HEK293 (cell line): Measurements from ENCODE around the gene DOCK3.

Source experiments
- EGR2 ChIP-seq: fragments of 450-650 bp; formaldehyde crosslinking; IDR thresholded peaks from 2 replicates; pipeline ENCODE4 v1.5.1; 2016; ENCODE audit warnings: low read depth, missing biosample characterization, missing genetic modification characterization
- KLF7 ChIP-seq: fragments of 450-650 bp; formaldehyde crosslinking; IDR thresholded peaks from 2 replicates; pipeline ENCODE4 v1.5.1; 2016; ENCODE audit warnings: missing biosample characterization, missing genetic modification characterization, borderline replicate concordance
- MEIS1 ChIP-seq: sonication (generic); formaldehyde crosslinking; IDR thresholded peaks from 2 replicates; pipeline ENCODE4 v1.8.1; 2022; ENCODE audit warnings: missing genetic modification reagents, mild to moderate bottlenecking, borderline replicate concordance
- OVOL3 ChIP-seq: fragments of 450-650 bp; formaldehyde crosslinking; IDR thresholded peaks from 2 replicates; pipeline ENCODE4 v1.5.1; 2016; ENCODE audit warnings: missing biosample characterization, missing genetic modification characterization
- PATZ1 ChIP-seq: fragments of 450-650 bp; formaldehyde crosslinking; IDR thresholded peaks from 2 replicates; pipeline ENCODE4 v1.5.1; 2016; ENCODE audit warnings: missing biosample characterization, missing genetic modification characterization
- REST ChIP-seq: fragments of 450-650 bp; formaldehyde crosslinking; IDR thresholded peaks from 2 replicates; pipeline ENCODE4 v1.5.1; 2016; ENCODE audit warnings: missing biosample characterization, missing genetic modification characterization
- SP2 ChIP-seq: fragments of 450-650 bp; formaldehyde crosslinking; IDR thresholded peaks from 2 replicates; pipeline ENCODE4 v1.5.1; 2016; ENCODE audit warnings: missing biosample characterization, missing genetic modification characterization
- TRIM28 ChIP-seq: IDR thresholded peaks from 2 replicates; pipeline ENCODE4 v1.6.1; 2011; ENCODE audit warnings: low read length, control low read depth, borderline replicate concordance
- YY1 ChIP-seq: fragments of 450-650 bp; formaldehyde crosslinking; IDR thresholded peaks from 2 replicates; pipeline ENCODE4 v1.5.1; 2018; ENCODE audit warnings: missing biosample characterization, missing genetic modification characterization
- ZFP37 ChIP-seq: fragments of 450-650 bp; formaldehyde crosslinking; IDR thresholded peaks from 2 replicates; pipeline ENCODE4 v1.5.1; 2016; ENCODE audit warnings: missing biosample characterization, missing genetic modification characterization
- ZNF112 ChIP-seq: fragments of 450-650 bp; formaldehyde crosslinking; IDR thresholded peaks from 2 replicates; pipeline ENCODE4 v1.5.0; 2017; ENCODE audit warnings: missing biosample characterization, missing genetic modification characterization
- ZNF175 ChIP-seq: fragments of 450-650 bp; formaldehyde crosslinking; IDR thresholded peaks from 2 replicates; pipeline ENCODE4 v1.5.1; 2016; ENCODE audit warnings: missing biosample characterization, missing genetic modification characterization
- ZNF19 ChIP-seq: fragments of 450-650 bp; formaldehyde crosslinking; IDR thresholded peaks from 2 replicates; pipeline ENCODE4; 2016; ENCODE audit warnings: missing biosample characterization, missing genetic modification characterization, low read depth
- ZNF280D ChIP-seq: fragments of 450-650 bp; formaldehyde crosslinking; IDR thresholded peaks from 2 replicates; pipeline ENCODE4 v1.5.1; 2016; ENCODE audit warnings: missing biosample characterization, missing genetic modification characterization
- ZNF335 ChIP-seq: fragments of 450-650 bp; formaldehyde crosslinking; conservative IDR thresholded peaks from 2 replicates; pipeline ENCODE4 v1.5.1; 2016; ENCODE audit warnings: missing biosample characterization, missing genetic modification characterization
- ZNF341 ChIP-seq: fragments of 450-650 bp; formaldehyde crosslinking; IDR thresholded peaks from 2 replicates; pipeline ENCODE4; 2016; ENCODE audit warnings: low read depth, missing biosample characterization, missing genetic modification characterization
- ZNF423 ChIP-seq: fragments of 450-650 bp; formaldehyde crosslinking; IDR thresholded peaks from 2 replicates; pipeline ENCODE4 v1.5.1; 2016; ENCODE audit warnings: missing biosample characterization, missing genetic modification characterization
- ZNF501 ChIP-seq: fragments of 450-650 bp; formaldehyde crosslinking; IDR thresholded peaks from 2 replicates; pipeline ENCODE4 v1.5.1; 2016; ENCODE audit warnings: missing biosample characterization, missing genetic modification characterization
- ZNF561 ChIP-seq: fragments of 450-650 bp; IDR thresholded peaks from 2 replicates; pipeline ENCODE4 v1.5.1; 2018; ENCODE audit warnings: missing biosample characterization, missing genetic modification characterization, borderline replicate concordance
- ZNF623 ChIP-seq: fragments of 450-650 bp; formaldehyde crosslinking; IDR thresholded peaks from 2 replicates; pipeline ENCODE4 v1.5.1; 2016; ENCODE audit warnings: missing biosample characterization, missing genetic modification characterization
- ZNF791 ChIP-seq: fragments of 450-650 bp; formaldehyde crosslinking; IDR thresholded peaks from 2 replicates; pipeline ENCODE4 v1.5.1; 2016; ENCODE audit warnings: missing biosample characterization, missing genetic modification characterization
- ZSCAN5A ChIP-seq: fragments of 450-650 bp; formaldehyde crosslinking; IDR thresholded peaks from 2 replicates; pipeline ENCODE4 v1.5.1; 2016; ENCODE audit warnings: missing biosample characterization, missing genetic modification characterization
- ZXDB ChIP-seq: fragments of 450-650 bp; formaldehyde crosslinking; IDR thresholded peaks from 2 replicates; pipeline ENCODE4 v1.5.1; 2016; ENCODE audit warnings: missing biosample characterization, missing genetic modification characterization
- TF ChIP-seq, protein P1 (sequence below): fragments of 450-650 bp; formaldehyde crosslinking; IDR thresholded peaks from 2 replicates; pipeline ENCODE4 v1.5.1; 2016; ENCODE audit warnings: missing biosample characterization, missing genetic modification characterization
- TF ChIP-seq, protein P2 (sequence below): fragments of 450-650 bp; formaldehyde crosslinking; IDR thresholded peaks from 2 replicates; pipeline ENCODE4 v1.5.0; 2017; ENCODE audit warnings: missing biosample characterization, missing genetic modification characterization, borderline replicate concordance

DOCK3 gene

DNA sequence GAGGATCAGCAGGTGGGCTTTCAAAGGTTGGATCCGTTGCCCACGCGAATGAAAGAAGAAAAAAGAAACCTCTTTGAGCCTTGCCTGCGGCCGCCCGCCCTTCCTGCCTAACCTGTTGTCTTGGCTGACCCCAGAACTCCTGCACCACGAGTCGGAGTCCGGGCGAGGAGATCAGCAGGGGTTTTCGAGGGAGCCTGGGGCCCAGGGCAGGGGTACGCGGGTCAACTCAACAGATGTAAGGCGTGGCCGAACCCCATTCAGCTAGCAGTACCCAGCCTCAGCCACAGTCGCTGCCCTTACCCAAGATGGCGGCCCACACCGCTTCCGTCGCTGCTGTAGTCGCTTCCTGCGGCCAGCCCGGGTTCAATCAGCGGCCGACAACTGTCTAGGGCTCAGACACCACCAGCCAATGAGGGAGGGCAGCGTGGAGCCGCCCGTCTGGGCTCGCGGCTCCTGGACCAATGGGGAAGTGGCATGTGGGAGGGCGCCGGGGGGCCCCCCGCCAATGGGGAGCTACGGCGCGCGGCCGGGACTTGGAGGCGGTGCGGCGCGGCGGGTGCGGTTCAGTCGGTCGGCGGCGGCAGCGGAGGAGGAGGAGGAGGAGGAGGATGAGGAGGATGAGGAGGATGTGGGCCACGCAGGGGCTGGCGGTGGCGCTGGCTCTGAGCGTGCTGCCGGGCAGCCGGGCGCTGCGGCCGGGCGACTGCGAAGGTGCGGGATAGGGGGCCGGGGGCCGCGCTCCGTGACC, 710.2 kb downstream of the DOCK3 start, which contains the start of gene MANF (continued):
- no peak for TF ChIP-seq ZNF280D
- 0 out of 2 replicates have a peak, but pooled peaks have one; percentile 37 for TF ChIP-seq KLF7 (tag by site-specific recombination)
- no peak for TF ChIP-seq ZNF623 (tag by site-specific recombination)
- TF ChIP-seq ZNF501 (tag by site-specific recombination) = peak; percentile 75
- TF ChIP-seq ZNF341 (tag by site-specific recombination) = no peak; the same call in 1 of the 2 replicates
- no peak for TF ChIP-seq ZNF19 (tag by site-specific recombination)
- no peak for TF ChIP-seq ZFP37 (tag by site-specific recombination)
- TF ChIP-seq ZNF112 (tag by site-specific recombination) = no peak
- TF ChIP-seq MEIS1 (CRISPR knock-in tag) = no peak
- TF ChIP-seq PATZ1 (tag by site-specific recombination) = peak; percentile 32; the same call in 1 of the 2 replicates
- peak; percentile 85 for TF ChIP-seq ZNF335 (tag by site-specific recombination)
- peak; percentile 22; the same call in 1 of the 2 replicates for TF ChIP-seq TRIM28
- TF ChIP-seq REST (tag by site-specific recombination) = no peak; the same call in 1 of the 2 replicates
- no peak for TF ChIP-seq ZNF561 (tag by site-specific recombination)
- TF ChIP-seq ZSCAN5A (tag by site-specific recombination) = no peak
- no peak for TF ChIP-seq ZNF175
- no peak for TF ChIP-seq OVOL3 (tag by site-specific recombination)
- no peak for TF ChIP-seq ZNF791 (tag by site-specific recombination)
- peak; percentile 92 for TF ChIP-seq EGR2 (tag by site-specific recombination)
- TF ChIP-seq, protein P1, sequence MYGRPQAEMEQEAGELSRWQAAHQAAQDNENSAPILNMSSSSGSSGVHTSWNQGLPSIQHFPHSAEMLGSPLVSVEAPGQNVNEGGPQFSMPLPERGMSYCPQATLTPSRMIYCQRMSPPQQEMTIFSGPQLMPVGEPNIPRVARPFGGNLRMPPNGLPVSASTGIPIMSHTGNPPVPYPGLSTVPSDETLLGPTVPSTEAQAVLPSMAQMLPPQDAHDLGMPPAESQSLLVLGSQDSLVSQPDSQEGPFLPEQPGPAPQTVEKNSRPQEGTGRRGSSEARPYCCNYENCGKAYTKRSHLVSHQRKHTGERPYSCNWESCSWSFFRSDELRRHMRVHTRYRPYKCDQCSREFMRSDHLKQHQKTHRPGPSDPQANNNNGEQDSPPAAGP (tag by site-specific recombination) = 0 out of 2 replicates have a peak, but pooled peaks have one; percentile 17
- peak; percentile 85 for TF ChIP-seq YY1 (tag by site-specific recombination)
- TF ChIP-seq, protein P2, sequence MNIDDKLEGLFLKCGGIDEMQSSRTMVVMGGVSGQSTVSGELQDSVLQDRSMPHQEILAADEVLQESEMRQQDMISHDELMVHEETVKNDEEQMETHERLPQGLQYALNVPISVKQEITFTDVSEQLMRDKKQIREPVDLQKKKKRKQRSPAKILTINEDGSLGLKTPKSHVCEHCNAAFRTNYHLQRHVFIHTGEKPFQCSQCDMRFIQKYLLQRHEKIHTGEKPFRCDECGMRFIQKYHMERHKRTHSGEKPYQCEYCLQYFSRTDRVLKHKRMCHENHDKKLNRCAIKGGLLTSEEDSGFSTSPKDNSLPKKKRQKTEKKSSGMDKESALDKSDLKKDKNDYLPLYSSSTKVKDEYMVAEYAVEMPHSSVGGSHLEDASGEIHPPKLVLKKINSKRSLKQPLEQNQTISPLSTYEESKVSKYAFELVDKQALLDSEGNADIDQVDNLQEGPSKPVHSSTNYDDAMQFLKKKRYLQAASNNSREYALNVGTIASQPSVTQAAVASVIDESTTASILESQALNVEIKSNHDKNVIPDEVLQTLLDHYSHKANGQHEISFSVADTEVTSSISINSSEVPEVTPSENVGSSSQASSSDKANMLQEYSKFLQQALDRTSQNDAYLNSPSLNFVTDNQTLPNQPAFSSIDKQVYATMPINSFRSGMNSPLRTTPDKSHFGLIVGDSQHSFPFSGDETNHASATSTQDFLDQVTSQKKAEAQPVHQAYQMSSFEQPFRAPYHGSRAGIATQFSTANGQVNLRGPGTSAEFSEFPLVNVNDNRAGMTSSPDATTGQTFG = no peak
- no peak for TF ChIP-seq ZNF423
- TF ChIP-seq ZXDB (tag by site-specific recombination) = peak; percentile 76; the same call in 1 of the 2 replicates
- peak; percentile 96 for TF ChIP-seq SP2 (tag by site-specific recombination)
